MM.1S (cell line): ENCODE results near the gene BRICD5.

Source experiments
- DNase-seq: peaks from one replicate; pipeline ENCODE4 v3.0.0-alpha.2; 2015
- H2AFZ ChIP-seq: fragments of 300-600 bp; sonication (generic); 2 replicates; pipeline ENCODE4 v1.6.0; 2016; ENCODE audit warnings: antibody characterized with exemption, low read length
- H3F3A ChIP-seq: fragments of 300-600 bp; sonication (generic); 2 replicates; pipeline ENCODE4 v1.6.1; 2016; ENCODE audit warnings: mild to moderate bottlenecking, antibody characterized with exemption, low read length, moderate library complexity, mixed read lengths; ENCODE audit not compliant: insufficient read depth
- H3K27ac ChIP-seq: fragments of 300-600 bp; sonication (generic); 2 replicates; pipeline ENCODE4 v1.5.1; 2016; ENCODE audit warnings: mild to moderate bottlenecking, low read length
- H3K27me3 ChIP-seq: fragments of 300-600 bp; sonication (generic); replicated peaks from 2 replicates; pipeline ENCODE4 v1.6.0; 2016; ENCODE audit warnings: low read length; ENCODE audit not compliant: insufficient read depth
- H3K36me3 ChIP-seq: fragments of 300-600 bp; sonication (generic); replicated peaks from 2 replicates; pipeline ENCODE4 v1.6.1; 2016; ENCODE audit warnings: mild to moderate bottlenecking, low read length, mixed read lengths; ENCODE audit not compliant: insufficient read depth
- H3K4me1 ChIP-seq: fragments of 300-600 bp; sonication (generic); 2 replicates; pipeline ENCODE4 v1.6.1; 2016; ENCODE audit warnings: low read length, mixed read lengths
- H3K4me2 ChIP-seq: fragments of 300-600 bp; sonication (generic); 2 replicates; pipeline ENCODE4 v1.6.0; 2016; ENCODE audit warnings: low read depth, low read length
- H3K4me3 ChIP-seq: fragments of 300-600 bp; sonication (generic); 2 replicates; pipeline ENCODE4 v1.5.1; 2016; ENCODE audit warnings: low read length, mixed read lengths
- H3K79me2 ChIP-seq: fragments of 300-600 bp; sonication (generic); 2 replicates; pipeline ENCODE4 v1.6.1; 2016; ENCODE audit warnings: mixed run types, low read length, mixed read lengths
- H3K9ac ChIP-seq: fragments of 300-600 bp; sonication (generic); 2 replicates; pipeline ENCODE4 v1.6.1; 2016; ENCODE audit warnings: low read length, mixed read lengths
- H3K9me2 ChIP-seq: fragments of 300-600 bp; sonication (generic); replicated peaks from 2 replicates; pipeline ENCODE4 v1.6.1; 2016; ENCODE audit warnings: mild to moderate bottlenecking, low read length, mixed read lengths; ENCODE audit not compliant: insufficient read depth
- H3K9me3 ChIP-seq: fragments of 300-600 bp; sonication (generic); replicated peaks from 2 replicates; pipeline ENCODE4 v1.6.1; 2016; ENCODE audit warnings: mild to moderate bottlenecking, low read length, mixed read lengths; ENCODE audit not compliant: insufficient read depth
- H4K20me1 ChIP-seq: fragments of 300-600 bp; sonication (generic); 2 replicates; pipeline ENCODE4 v1.6.1; 2016; ENCODE audit warnings: mild to moderate bottlenecking, low read length, moderate library complexity, mixed read lengths; ENCODE audit not compliant: insufficient read depth
- EZH2 ChIP-seq: fragments of 300-600 bp; sonication (generic); optimal IDR thresholded peaks from 2 replicates; pipeline ENCODE3; 2017; ENCODE audit warnings: low read depth, mild to moderate bottlenecking, antibody characterized with exemption, low read length, mixed read lengths
- EZH2phosphoT487 ChIP-seq: fragments of 300-600 bp; sonication (generic); IDR thresholded peaks from 2 replicates; pipeline ENCODE4 v1.6.1; 2018; ENCODE audit warnings: antibody characterized with exemption, low read length
- TF ChIP-seq, protein P1 (sequence below): fragments of 300-600 bp; sonication (generic); IDR thresholded peaks from 2 replicates; pipeline ENCODE4 v1.5.1; 2016; ENCODE audit warnings: antibody characterized with exemption, low read length, mixed read lengths

BRICD5 gene

DNA sequence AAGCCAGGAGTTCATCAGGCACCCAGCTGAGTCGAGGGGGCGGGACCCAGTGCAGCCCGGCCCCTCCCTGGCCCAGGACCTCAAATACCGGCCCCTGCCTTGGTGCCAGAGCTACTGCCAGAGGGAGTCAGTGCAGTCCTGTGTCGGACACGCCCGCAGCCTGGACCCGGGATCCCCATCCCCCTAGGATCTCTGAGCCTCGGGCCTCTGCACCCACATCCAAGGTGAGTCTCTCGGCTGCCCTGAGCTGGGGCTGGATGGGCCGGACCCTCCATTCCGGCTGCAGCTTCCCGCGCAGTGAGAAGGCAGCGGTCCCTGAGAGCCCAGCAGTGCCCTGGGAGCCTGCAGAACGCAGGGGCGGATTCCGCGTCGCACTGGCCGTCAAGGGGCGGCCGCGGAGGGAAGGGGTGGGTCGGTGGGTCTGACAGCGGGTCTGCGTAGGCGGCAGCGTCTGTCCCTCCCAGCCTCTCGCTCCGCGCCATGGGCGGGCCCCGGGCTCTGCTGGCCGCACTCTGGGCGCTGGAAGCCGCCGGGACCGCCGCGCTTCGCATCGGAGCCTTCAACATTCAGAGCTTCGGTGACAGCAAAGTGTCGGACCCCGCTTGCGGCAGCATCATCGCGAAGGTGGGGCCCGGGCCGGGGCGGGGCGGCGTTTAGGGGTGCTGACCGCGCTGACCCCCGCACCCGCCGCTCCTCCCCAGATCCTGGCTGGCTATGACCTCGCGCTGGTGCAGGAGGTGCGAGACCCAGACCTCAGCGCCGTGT, 25.9 kb upstream of the BRICD5 start, which contains the start of gene DNASE1L2:
TSS of gene DNASE1L2 (plus strand) at position 108 of the 765 bp plus-strand sequence. CDS start at position 481, 373 bp downstream.
- Histone ChIP-seq H4K20me1 (no peaks in the 10 kb centered on the region), H3K36me3 (no peaks in the 10 kb centered on the region), H3K4me1 (no peaks in the 10 kb centered on the region), H3K4me3 (no peak within 1 kb of the TSS), H2AFZ (no peak within 1 kb of the TSS), H3K27me3 (no peaks in the 10 kb centered on the region; the same call in 1 of the 2 replicates), H3K4me2 (no peak within 1 kb of the TSS), H3F3A (no peaks in the 10 kb centered on the region), H3K27ac (no peak within 1 kb of the TSS), H3K9me3 (no peaks in the 10 kb centered on the region), H3K9ac (no peak within 1 kb of the TSS), H3K9me2 (no peaks in the 10 kb centered on the region), H3K79me2 (no peaks in the 10 kb centered on the region)
- no peak for DNase-seq
- no peak for TF ChIP-seq EZH2
- TF ChIP-seq EZH2phosphoT487, result no peak
- TF ChIP-seq, protein P1, sequence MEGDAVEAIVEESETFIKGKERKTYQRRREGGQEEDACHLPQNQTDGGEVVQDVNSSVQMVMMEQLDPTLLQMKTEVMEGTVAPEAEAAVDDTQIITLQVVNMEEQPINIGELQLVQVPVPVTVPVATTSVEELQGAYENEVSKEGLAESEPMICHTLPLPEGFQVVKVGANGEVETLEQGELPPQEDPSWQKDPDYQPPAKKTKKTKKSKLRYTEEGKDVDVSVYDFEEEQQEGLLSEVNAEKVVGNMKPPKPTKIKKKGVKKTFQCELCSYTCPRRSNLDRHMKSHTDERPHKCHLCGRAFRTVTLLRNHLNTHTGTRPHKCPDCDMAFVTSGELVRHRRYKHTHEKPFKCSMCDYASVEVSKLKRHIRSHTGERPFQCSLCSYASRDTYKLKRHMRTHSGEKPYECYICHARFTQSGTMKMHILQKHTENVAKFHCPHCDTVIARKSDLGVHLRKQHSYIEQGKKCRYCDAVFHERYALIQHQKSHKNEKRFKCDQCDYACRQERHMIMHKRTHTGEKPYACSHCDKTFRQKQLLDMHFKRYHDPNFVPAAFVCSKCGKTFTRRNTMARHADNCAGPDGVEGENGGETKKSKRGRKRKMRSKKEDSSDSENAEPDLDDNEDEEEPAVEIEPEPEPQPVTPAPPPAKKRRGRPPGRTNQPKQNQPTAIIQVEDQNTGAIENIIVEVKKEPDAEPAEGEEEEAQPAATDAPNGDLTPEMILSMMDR, result no peak

DNA sequence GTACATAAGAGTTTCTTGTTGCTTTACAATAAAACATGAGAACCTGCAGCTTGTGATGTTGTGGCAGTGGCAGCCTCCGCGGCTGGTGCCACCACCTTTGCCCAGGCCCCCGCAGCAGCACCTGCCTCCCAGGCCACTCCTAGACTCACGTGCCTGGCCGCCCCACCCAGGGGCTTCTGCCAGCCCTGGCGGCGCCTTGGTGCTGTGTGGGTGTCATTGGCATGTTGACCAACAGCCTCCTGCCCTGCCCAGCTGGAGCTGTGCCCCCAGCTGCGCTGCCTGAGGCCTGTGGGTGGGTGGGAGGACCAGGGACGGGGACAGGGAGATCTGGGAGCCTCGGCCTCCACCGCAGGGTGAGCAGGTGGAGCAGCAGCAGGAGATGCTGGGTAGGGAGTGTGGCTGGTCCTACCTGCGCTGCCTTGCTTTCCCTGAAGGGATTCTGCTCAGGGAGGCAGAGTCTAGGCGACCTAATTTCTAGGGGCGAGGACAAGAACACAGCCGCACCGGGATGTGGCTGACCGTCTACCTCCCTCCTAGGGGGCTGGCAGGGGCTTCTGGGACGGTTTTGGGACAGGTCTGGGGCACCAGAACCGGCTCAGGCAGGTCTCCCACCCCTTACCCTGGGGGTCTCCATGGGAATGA, 25.2 kb upstream of the BRICD5 start:
- H3K4me2 ChIP-seq, result no peak overlapping the region
- H3K4me1 ChIP-seq, result no peaks in the 10 kb centered on the region

GRCh38 chr16:2235234-2235651, 24.6 kb upstream of the BRICD5 start:
- Histone ChIP-seq H3K79me2 (no peaks in the 10 kb centered on the region), H3K4me2 (no peak overlapping the region), H3K9me2 (no peaks in the 10 kb centered on the region), H3K9me3 (no peaks in the 10 kb centered on the region), H2AFZ (no peak overlapping the region), H3K27ac (no peak overlapping the region), H3K9ac (no peak overlapping the region), H4K20me1 (no peaks in the 10 kb centered on the region), H3F3A (no peaks in the 10 kb centered on the region), H3K36me3 (no peaks in the 10 kb centered on the region), H3K27me3 (no peaks in the 10 kb centered on the region; the same call in 1 of the 2 replicates), H3K4me3 (no peak overlapping the region), H3K4me1 (no peaks in the 10 kb centered on the region)
- DNase-seq, result no peak
- TF ChIP-seq, protein P1, result no peak
- TF ChIP-seq EZH2phosphoT487, result no peak
- TF ChIP-seq EZH2, result no peak

More for the DNA sequence above, 25.2 kb upstream of the BRICD5 start:
- no peak overlapping the region for H3K9ac ChIP-seq
- no peaks in the 10 kb centered on the region for H3K9me3 ChIP-seq
- no peaks in the 10 kb centered on the region for H3K9me2 ChIP-seq
- no peak overlapping the region for H2AFZ ChIP-seq
- H3K27me3 ChIP-seq, result no peaks in the 10 kb centered on the region; the same call in 1 of the 2 replicates
- TF ChIP-seq EZH2phosphoT487 (no peak), EZH2 (no peak)
- TF ChIP-seq, protein P1, result no peak
- no peaks in the 10 kb centered on the region for H3K36me3 ChIP-seq
- no peak for DNase-seq
- no peak overlapping the region for H3K4me3 ChIP-seq
- no peak overlapping the region for H3K27ac ChIP-seq
- no peaks in the 10 kb centered on the region for H3F3A ChIP-seq
- H3K79me2 ChIP-seq, result no peaks in the 10 kb centered on the region
- H4K20me1 ChIP-seq, result no peaks in the 10 kb centered on the region
